HG03460 (cell line): Measurements from ENCODE around the gene AGPS.
"Not testable (repeated sequence)": the region's sequence is repeated elsewhere in the genome, so short reads cannot be mapped to it uniquely, and the experiment has no call there.

Experiments used
- ATAC-seq: cut with Tn5 transposase; IDR thresholded peaks from one replicate; pipeline ENCODE4 v1.9.1; 2021; ENCODE audit not compliant: unreplicated experiment

Gene AGPS

GRCh38 chr2:177547772-177548171, 155.2 kb downstream of the AGPS start:
- no peak for ATAC-seq

GRCh38 chr2:177548636-177549035, 156.1 kb downstream of the AGPS start:
- no peak for ATAC-seq

- ATAC-seq: no peak
Measured at GRCh38 chr2:177549171-177549570, 156.6 kb downstream of the AGPS start.

GRCh38 chr2:177550264-177551200, 158.0 kb downstream of the AGPS start:
- ATAC-seq: no peak

GRCh38 chr2:177551360-177551759, 158.8 kb downstream of the AGPS start:
- not testable (repeated sequence) for ATAC-seq

GRCh38 chr2:177551989-177552421, 159.4 kb downstream of the AGPS start:
- ATAC-seq: no peak

GRCh38 chr2:177552422-177553175, 160.0 kb downstream of the AGPS start:
- peak; percentile 94 for ATAC-seq

GRCh38 chr2:177553176-177553884, 160.8 kb downstream of the AGPS start:
- no peak for ATAC-seq

- no peak for ATAC-seq
Measured at GRCh38 chr2:177554365-177554764, 161.8 kb downstream of the AGPS start.

- ATAC-seq: no peak
Measured at GRCh38 chr2:177556153-177556552, 163.6 kb downstream of the AGPS start.

GRCh38 chr2:177557794-177558193, 165.2 kb downstream of the AGPS start:
- ATAC-seq: no peak

GRCh38 chr2:177559638-177560037, 167.1 kb downstream of the AGPS start:
- no peak for ATAC-seq

GRCh38 chr2:177568390-177568789, 175.8 kb downstream of the AGPS start:
- ATAC-seq: no peak

- ATAC-seq: no peak
Measured at GRCh38 chr2:177568893-177569292, 176.3 kb downstream of the AGPS start.

- no peak for ATAC-seq
Measured at GRCh38 chr2:177572236-177572671, 179.7 kb downstream of the AGPS start.

GRCh38 chr2:177573120-177573519, 180.5 kb downstream of the AGPS start:
- ATAC-seq: no peak

- no peak for ATAC-seq
Measured at GRCh38 chr2:177574356-177574755, 181.8 kb downstream of the AGPS start.

GRCh38 chr2:177575358-177575757, 182.8 kb downstream of the AGPS start:
- ATAC-seq: no peak

GRCh38 chr2:177577075-177577474, 184.5 kb downstream of the AGPS start:
- ATAC-seq: no peak

- ATAC-seq: no peak
Measured at GRCh38 chr2:177578454-177578853, 185.9 kb downstream of the AGPS start.

GRCh38 chr2:177579486-177580036, 187.0 kb downstream of the AGPS start:
- ATAC-seq: no peak
